Measurements from ENCODE around the gene CDC42SE2. TPM values are rescaled to one million over a fixed set of nuclear protein-coding genes. Genes with fewer than 3 reads are reported as not detected.

CDC42SE2 gene
- total RNA-seq, 2 experiments from 2014 or later, result 54.2 to 66.8 TPM

GRCh38 chr5:131221008-131221703, 42.7 kb upstream of the CDC42SE2 start:
- intact Hi-C loops (cut with micrococcal nuclease; ENCODE audit: unreplicated experiment), result no loop called here

GRCh38 chr5:131221888-131222287, 42.0 kb upstream of the CDC42SE2 start:
- H3K9me3 ChIP-seq (ENCODE audit: low read length), result no peaks in the 10 kb centered on the region
- BruUV-seq (replicated peaks), result no TSS peak
- intact Hi-C loops (cut with micrococcal nuclease; ENCODE audit: unreplicated experiment), result no loop called here
- peaks cover 38% of the 10 kb centered on the region for H3K36me3 ChIP-seq (ENCODE audit: insufficient read depth, low read length)
- POLR2A ChIA-PET, result interaction anchor here (0.6 to 2.1 kb wide), 11 partner anchors 9 to 121 kb away, joined by 3 to 9 read pairs (median 4); no protein-coding TSS in a partner anchor
- H3K79me2 ChIP-seq (ENCODE audit: insufficient read depth, low read depth, low read length), result 0 out of 2 replicates have a peak, but pooled peaks cover 4% of the 10 kb centered on the region
- H3K27ac ChIP-seq (ENCODE audit: low read depth, low read length, poor library complexity, severe bottlenecking), result no peak overlapping the region
- peaks cover 5% of the 10 kb centered on the region; the same call in 1 of the 2 replicates for H4K20me1 ChIP-seq (ENCODE audit: insufficient read depth, low read length)
- CTCF ChIA-PET (ENCODE audit: unreplicated experiment), result no interaction called here
- DNase-seq (ENCODE audit: low spot score), result no peak
- H2AFZ ChIP-seq (ENCODE audit: low read length), result no peak overlapping the region
- H3K4me3 ChIP-seq (ENCODE audit: low read depth, low read length, poor library complexity, severe bottlenecking), result no peak overlapping the region
- H3K4me1 ChIP-seq (ENCODE audit: insufficient read depth, low read length, poor library complexity, severe bottlenecking), result peaks cover 12% of the 10 kb centered on the region
- no peaks in the 10 kb centered on the region for H3K9me2 ChIP-seq (ENCODE audit: insufficient read depth, low read length)
- TF ChIP-seq EZH2phosphoT487 (IDR thresholded peaks at IDR 0.05; ENCODE audit: borderline replicate concordance, low read depth, low read length) (no peak), CTCF (conservative IDR thresholded peaks at IDR 0.05; ENCODE audit: low read length) (no peak)
- H3K4me2 ChIP-seq (ENCODE audit: low read length), result no peak overlapping the region

More at GRCh38 chr5:131221008-131221703, 42.7 kb upstream of the CDC42SE2 start:
- H3K9me2 ChIP-seq (ENCODE audit: insufficient read depth, low read length), result no peaks in the 10 kb centered on the region
- ChIA-PET CTCF (ENCODE audit: unreplicated experiment) (no interaction called here), POLR2A (interaction anchor here (0.6 to 2.1 kb wide), 13 partner anchors 8 to 122 kb away, joined by 3 to 9 read pairs (median 4); no protein-coding TSS in a partner anchor)
- 0 out of 2 replicates have a peak, but pooled peaks cover 4% of the 10 kb centered on the region for H3K79me2 ChIP-seq (ENCODE audit: insufficient read depth, low read depth, low read length)
- H3K4me2 ChIP-seq (ENCODE audit: low read length), result no peak overlapping the region
- H3K4me3 ChIP-seq (ENCODE audit: low read depth, low read length, poor library complexity, severe bottlenecking), result no peak overlapping the region
- peaks cover 12% of the 10 kb centered on the region for H3K4me1 ChIP-seq (ENCODE audit: insufficient read depth, low read length, poor library complexity, severe bottlenecking)
- no peak overlapping the region for H2AFZ ChIP-seq (ENCODE audit: low read length)
- TF ChIP-seq EZH2phosphoT487 (IDR thresholded peaks at IDR 0.05; ENCODE audit: borderline replicate concordance, low read depth, low read length), result no peak
- no peak for TF ChIP-seq CTCF (conservative IDR thresholded peaks at IDR 0.05; ENCODE audit: low read length)
- H3K9me3 ChIP-seq (ENCODE audit: low read length), result no peaks in the 10 kb centered on the region
- no peak overlapping the region for H3K27ac ChIP-seq (ENCODE audit: low read depth, low read length, poor library complexity, severe bottlenecking)
- BruUV-seq (replicated peaks), result no TSS peak
- H4K20me1 ChIP-seq (ENCODE audit: insufficient read depth, low read length), result peaks cover 5% of the 10 kb centered on the region; the same call in 1 of the 2 replicates
- no peak for DNase-seq (ENCODE audit: low spot score)
- peaks cover 31% of the 10 kb centered on the region for H3K36me3 ChIP-seq (ENCODE audit: insufficient read depth, low read length)

GRCh38 chr5:131222731-131223130, 41.1 kb upstream of the CDC42SE2 start:
- ChIA-PET CTCF (ENCODE audit: unreplicated experiment) (no interaction called here), POLR2A (no interaction called here)
- no peak for TF ChIP-seq EZH2phosphoT487 (IDR thresholded peaks at IDR 0.05; ENCODE audit: borderline replicate concordance, low read depth, low read length)
- no peak for TF ChIP-seq CTCF (conservative IDR thresholded peaks at IDR 0.05; ENCODE audit: low read length)
- intact Hi-C loops (cut with micrococcal nuclease; ENCODE audit: unreplicated experiment), result no loop called here
- no peak for DNase-seq (ENCODE audit: low spot score)
- no peak overlapping the region for H3K27ac ChIP-seq (ENCODE audit: low read depth, low read length, poor library complexity, severe bottlenecking)
- H3K79me2 ChIP-seq (ENCODE audit: insufficient read depth, low read depth, low read length), result 0 out of 2 replicates have a peak, but pooled peaks cover 4% of the 10 kb centered on the region
- peaks cover 12% of the 10 kb centered on the region for H3K4me1 ChIP-seq (ENCODE audit: insufficient read depth, low read length, poor library complexity, severe bottlenecking)
- no peak overlapping the region for H3K4me3 ChIP-seq (ENCODE audit: low read depth, low read length, poor library complexity, severe bottlenecking)
- no peak overlapping the region for H2AFZ ChIP-seq (ENCODE audit: low read length)
- H3K9me3 ChIP-seq (ENCODE audit: low read length), result no peaks in the 10 kb centered on the region
- H3K4me2 ChIP-seq (ENCODE audit: low read length), result no peak overlapping the region
- H3K9me2 ChIP-seq (ENCODE audit: insufficient read depth, low read length), result no peaks in the 10 kb centered on the region
- no TSS peak for BruUV-seq (replicated peaks)
- H4K20me1 ChIP-seq (ENCODE audit: insufficient read depth, low read length), result peaks cover 5% of the 10 kb centered on the region; the same call in 1 of the 2 replicates
- H3K36me3 ChIP-seq (ENCODE audit: insufficient read depth, low read length), result peaks cover 38% of the 10 kb centered on the region
